ENCODE measurements around the gene IPMK. TPM values are rescaled to one million over a fixed set of nuclear protein-coding genes. Genes with fewer than 3 reads are reported as not detected.

The IPMK gene
- total RNA-seq, 1 experiment from 2014 or later, result 5.5 TPM

GRCh38 chr10:58219875-58220274 is 47.8 kb downstream of the IPMK start (continued):
- no peak for TF ChIP-seq ATF3 (IDR thresholded peaks at IDR 0.05)

- ChIA-PET CTCF (no interaction called here), RAD21 (ENCODE audit: low non-redundant PET in 1 of 2, low total read pairs in 2 of 2, uncharacterized antibody in 2 of 2, unreplicated experiment in 2 of 2) (no interaction called here), POLR2A (no interaction called here)
- Histone ChIP-seq H3K79me2 (ENCODE audit: insufficient read depth, low read length) (no peaks in the 10 kb centered on the region), H4K20me1 (ENCODE audit: insufficient read depth) (no peaks in the 10 kb centered on the region), H3K9me3 (ENCODE audit: control insufficient read depth in 1 of 2, insufficient read depth in 1 of 2, low read depth in 1 of 2, low read length in 2 of 2) (no peaks in the 10 kb centered on the region), H3K9me2 (ENCODE audit: insufficient read depth) (no peaks in the 10 kb centered on the region), H2AFZ (ENCODE audit: low read depth, low read length, poor library complexity, severe bottlenecking) (no peak overlapping the region), H3K4me2 (ENCODE audit: low read length) (no peak overlapping the region), H3K36me3 (ENCODE audit: control insufficient read depth in 1 of 2, insufficient read depth in 2 of 2, low read length in 2 of 2) (no peaks in the 10 kb centered on the region), H3K9ac (ENCODE audit: low read length) (no peak overlapping the region), H3K4me1 (ENCODE audit: control insufficient read depth in 1 of 2, insufficient read depth in 2 of 2, low read length in 2 of 2) (no peaks in the 10 kb centered on the region), H3K27me3 (ENCODE audit: insufficient read depth, low read length) (no peaks in the 10 kb centered on the region), H3K4me3 (replicated peaks in 1 of 2; ENCODE audit: low read depth in 1 of 2, low read length in 2 of 2) (no peak overlapping the region), H3K27ac (ENCODE audit: low read depth, low read length) (no peak overlapping the region)
- ATAC-seq (no peak), DNase-seq (ENCODE audit: low read depth, low spot score) (no peak)
- no TSS peak for BruUV-seq (replicated peaks)
- intact Hi-C loops (cut with micrococcal nuclease), result no loop called here
- no peak for TF ChIP-seq SIN3A (IDR thresholded peaks at IDR 0.05; ENCODE audit: low read depth)
- no peak for TF ChIP-seq RAD21 (IDR thresholded peaks at IDR 0.05; ENCODE audit: low read depth)
- TF ChIP-seq POLR2A (IDR thresholded peaks at IDR 0.05; ENCODE audit: borderline replicate concordance, extremely low read depth, insufficient read depth, insufficient read length), result no peak
- TF ChIP-seq, protein P1, sequence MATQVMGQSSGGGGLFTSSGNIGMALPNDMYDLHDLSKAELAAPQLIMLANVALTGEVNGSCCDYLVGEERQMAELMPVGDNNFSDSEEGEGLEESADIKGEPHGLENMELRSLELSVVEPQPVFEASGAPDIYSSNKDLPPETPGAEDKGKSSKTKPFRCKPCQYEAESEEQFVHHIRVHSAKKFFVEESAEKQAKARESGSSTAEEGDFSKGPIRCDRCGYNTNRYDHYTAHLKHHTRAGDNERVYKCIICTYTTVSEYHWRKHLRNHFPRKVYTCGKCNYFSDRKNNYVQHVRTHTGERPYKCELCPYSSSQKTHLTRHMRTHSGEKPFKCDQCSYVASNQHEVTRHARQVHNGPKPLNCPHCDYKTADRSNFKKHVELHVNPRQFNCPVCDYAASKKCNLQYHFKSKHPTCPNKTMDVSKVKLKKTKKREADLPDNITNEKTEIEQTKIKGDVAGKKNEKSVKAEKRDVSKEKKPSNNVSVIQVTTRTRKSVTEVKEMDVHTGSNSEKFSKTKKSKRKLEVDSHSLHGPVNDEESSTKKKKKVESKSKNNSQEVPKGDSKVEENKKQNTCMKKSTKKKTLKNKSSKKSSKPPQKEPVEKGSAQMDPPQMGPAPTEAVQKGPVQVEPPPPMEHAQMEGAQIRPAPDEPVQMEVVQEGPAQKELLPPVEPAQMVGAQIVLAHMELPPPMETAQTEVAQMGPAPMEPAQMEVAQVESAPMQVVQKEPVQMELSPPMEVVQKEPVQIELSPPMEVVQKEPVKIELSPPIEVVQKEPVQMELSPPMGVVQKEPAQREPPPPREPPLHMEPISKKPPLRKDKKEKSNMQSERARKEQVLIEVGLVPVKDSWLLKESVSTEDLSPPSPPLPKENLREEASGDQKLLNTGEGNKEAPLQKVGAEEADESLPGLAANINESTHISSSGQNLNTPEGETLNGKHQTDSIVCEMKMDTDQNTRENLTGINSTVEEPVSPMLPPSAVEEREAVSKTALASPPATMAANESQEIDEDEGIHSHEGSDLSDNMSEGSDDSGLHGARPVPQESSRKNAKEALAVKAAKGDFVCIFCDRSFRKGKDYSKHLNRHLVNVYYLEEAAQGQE (IDR thresholded peaks at IDR 0.05; ENCODE audit: low read depth), result no peak
- TF ChIP-seq FOSL1 (IDR thresholded peaks at IDR 0.05; ENCODE audit: low read depth), result no peak
- TF ChIP-seq ATF3 (IDR thresholded peaks at IDR 0.05), result no peak
- no peak for TF ChIP-seq EZH2 (IDR thresholded peaks at IDR 0.05)
- no peak for TF ChIP-seq EZH2phosphoT487 (IDR thresholded peaks at IDR 0.05; ENCODE audit: borderline replicate concordance)
- TF ChIP-seq SRF (IDR thresholded peaks at IDR 0.05; ENCODE audit: low read depth), result no peak
- TF ChIP-seq ZFX (IDR thresholded peaks at IDR 0.05), result no peak
- no peak for TF ChIP-seq ZNF274 (IDR thresholded peaks at IDR 0.05; ENCODE audit: low read depth, low read length)
- TF ChIP-seq JUND (IDR thresholded peaks at IDR 0.05), result no peak
- TF ChIP-seq, protein P2, sequence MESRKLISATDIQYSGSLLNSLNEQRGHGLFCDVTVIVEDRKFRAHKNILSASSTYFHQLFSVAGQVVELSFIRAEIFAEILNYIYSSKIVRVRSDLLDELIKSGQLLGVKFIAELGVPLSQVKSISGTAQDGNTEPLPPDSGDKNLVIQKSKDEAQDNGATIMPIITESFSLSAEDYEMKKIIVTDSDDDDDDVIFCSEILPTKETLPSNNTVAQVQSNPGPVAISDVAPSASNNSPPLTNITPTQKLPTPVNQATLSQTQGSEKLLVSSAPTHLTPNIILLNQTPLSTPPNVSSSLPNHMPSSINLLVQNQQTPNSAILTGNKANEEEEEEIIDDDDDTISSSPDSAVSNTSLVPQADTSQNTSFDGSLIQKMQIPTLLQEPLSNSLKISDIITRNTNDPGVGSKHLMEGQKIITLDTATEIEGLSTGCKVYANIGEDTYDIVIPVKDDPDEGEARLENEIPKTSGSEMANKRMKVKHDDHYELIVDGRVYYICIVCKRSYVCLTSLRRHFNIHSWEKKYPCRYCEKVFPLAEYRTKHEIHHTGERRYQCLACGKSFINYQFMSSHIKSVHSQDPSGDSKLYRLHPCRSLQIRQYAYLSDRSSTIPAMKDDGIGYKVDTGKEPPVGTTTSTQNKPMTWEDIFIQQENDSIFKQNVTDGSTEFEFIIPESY (IDR thresholded peaks at IDR 0.05; ENCODE audit: extremely low read depth, insufficient replicate concordance, low read length), result no peak
- no peak for TF ChIP-seq EGR1 (IDR thresholded peaks at IDR 0.05; ENCODE audit: low read depth)
- no peak for TF ChIP-seq ELF1 (IDR thresholded peaks at IDR 0.05; ENCODE audit: borderline replicate concordance, low read depth)
- no peak for TF ChIP-seq SP1 (IDR thresholded peaks at IDR 0.05; ENCODE audit: low read depth)
- TF ChIP-seq POLR2AphosphoS5 (IDR thresholded peaks at IDR 0.05; ENCODE audit: low read depth, low read length), result no peak
- TF ChIP-seq TCF7L2 (IDR thresholded peaks at IDR 0.05; ENCODE audit: borderline replicate concordance, extremely low read depth, insufficient read depth, insufficient read length), result no peak
Measured at GRCh38 chr10:58217612-58218011, 50.1 kb downstream of the IPMK start.

All from HCT116 (cell line).